ENCODE results near the gene DNAH1. TPM values are rescaled to one million over a fixed set of nuclear protein-coding genes. Genes with fewer than 3 reads are reported as not detected.

The DNAH1 gene
- total RNA-seq, 1 donor from 2014 or later: 7.3 TPM

GRCh38 chr3:52393131-52393807 is 77.2 kb downstream of the DNAH1 start:
- H3K27ac Mint-ChIP-seq: no peak overlapping the region
- no peaks in the 10 kb centered on the region for H3K27me3 Mint-ChIP-seq
- no peaks in the 10 kb centered on the region for H3K9me3 Mint-ChIP-seq

GRCh38 chr3:52393959-52394670 is 78.0 kb downstream of the DNAH1 start:
- no peak for TF ChIP-seq CTCF (conservative IDR thresholded peaks at IDR 0.05)
- H3K27ac Mint-ChIP-seq: no peak overlapping the region
- DNase-seq (ENCODE audit: extremely low spot score, unreplicated experiment): no peak
- peaks cover 3% of the 10 kb centered on the region for H3K36me3 Mint-ChIP-seq
- H3K4me1 Mint-ChIP-seq (ENCODE audit: unreplicated experiment): no peaks in the 10 kb centered on the region
- H3K27me3 Mint-ChIP-seq: no peaks in the 10 kb centered on the region
- H3K9me3 Mint-ChIP-seq: no peaks in the 10 kb centered on the region
- H3K4me3 Mint-ChIP-seq: no peak overlapping the region

More at GRCh38 chr3:52393131-52393807, 77.2 kb downstream of the DNAH1 start:
- Mint-ChIP-seq H3K36me3 (peaks cover 3% of the 10 kb centered on the region), H3K4me3 (no peak overlapping the region), H3K4me1 (ENCODE audit: unreplicated experiment) (no peaks in the 10 kb centered on the region)
- no peak for TF ChIP-seq CTCF (conservative IDR thresholded peaks at IDR 0.05)
- no peak for DNase-seq (ENCODE audit: extremely low spot score, unreplicated experiment)

- no peak for DNase-seq (ENCODE audit: extremely low spot score, unreplicated experiment)
- Mint-ChIP-seq H3K27ac (no peak overlapping the region), H3K9me3 (no peaks in the 10 kb centered on the region), H3K27me3 (no peaks in the 10 kb centered on the region), H3K36me3 (peaks cover 3% of the 10 kb centered on the region), H3K4me1 (ENCODE audit: unreplicated experiment) (no peaks in the 10 kb centered on the region), H3K4me3 (no peak overlapping the region)
- TF ChIP-seq CTCF (conservative IDR thresholded peaks at IDR 0.05): no peak
Observed at GRCh38 chr3:52394751-52395502, 78.8 kb downstream of the DNAH1 start.

- no peak for TF ChIP-seq CTCF (conservative IDR thresholded peaks at IDR 0.05)
- no peak for DNase-seq (ENCODE audit: extremely low spot score, unreplicated experiment)
- H3K9me3 Mint-ChIP-seq: no peaks in the 10 kb centered on the region
- no peaks in the 10 kb centered on the region for H3K4me1 Mint-ChIP-seq (ENCODE audit: unreplicated experiment)
- H3K27ac Mint-ChIP-seq: no peak overlapping the region
- H3K27me3 Mint-ChIP-seq: no peaks in the 10 kb centered on the region
- H3K4me3 Mint-ChIP-seq: no peak overlapping the region
- H3K36me3 Mint-ChIP-seq: peaks cover 3% of the 10 kb centered on the region
Observed at GRCh38 chr3:52395503-52395865, 79.4 kb downstream of the DNAH1 start.

- H3K9me3 Mint-ChIP-seq: no peaks in the 10 kb centered on the region
- DNase-seq (ENCODE audit: extremely low spot score, unreplicated experiment): no peak
- H3K27me3 Mint-ChIP-seq: no peaks in the 10 kb centered on the region
- H3K4me3 Mint-ChIP-seq: no peak overlapping the region
- H3K36me3 Mint-ChIP-seq: peaks cover 3% of the 10 kb centered on the region
- TF ChIP-seq CTCF (conservative IDR thresholded peaks at IDR 0.05): no peak
- H3K27ac Mint-ChIP-seq: no peak overlapping the region
- H3K4me1 Mint-ChIP-seq (ENCODE audit: unreplicated experiment): no peaks in the 10 kb centered on the region
Observed at GRCh38 chr3:52396011-52396906, 80.1 kb downstream of the DNAH1 start.

Measured in type B pancreatic cell (in vitro differentiated cells).